ENCODE data around the gene KIAA1671. TPM values are rescaled to one million over a fixed set of nuclear protein-coding genes. Genes with fewer than 3 reads are reported as not detected.
A peak's percentile ranks its signal among the peaks of the same experiment; 100 is the strongest.

The KIAA1671 gene
- total RNA-seq, 1 experiment from 2014 or later = 10.2 TPM

- Histone ChIP-seq H3K4me3 (no peak overlapping the region), H3K36me3 (no peaks in the 10 kb centered on the region; the same call in 1 of the 2 replicates), H3K27me3 (no peaks in the 10 kb centered on the region), H3K9me3 (no peaks in the 10 kb centered on the region)
- no peak for DNase-seq
Measured at GRCh38 chr22:25018009-25018408, 65.5 kb downstream of the KIAA1671 start.

- H3K9me3 ChIP-seq = no peaks in the 10 kb centered on the region
Measured at GRCh38 chr22:25019427-25020184, 67.1 kb downstream of the KIAA1671 start.

GRCh38 chr22:25021409-25021808, 68.9 kb downstream of the KIAA1671 start:
- DNase-seq = no peak
- Histone ChIP-seq H3K9me3 (no peaks in the 10 kb centered on the region), H3K36me3 (no peaks in the 10 kb centered on the region), H3K4me3 (no peak overlapping the region), H3K27me3 (no peaks in the 10 kb centered on the region)

More at GRCh38 chr22:25019427-25020184, 67.1 kb downstream of the KIAA1671 start:
- no peaks in the 10 kb centered on the region; the same call in 1 of the 2 replicates for H3K36me3 ChIP-seq
- no peak for DNase-seq
- no peak overlapping the region for H3K4me3 ChIP-seq
- no peaks in the 10 kb centered on the region for H3K27me3 ChIP-seq

- H3K9me3 ChIP-seq = no peaks in the 10 kb centered on the region
- no peak for DNase-seq
Measured at GRCh38 chr22:25021976-25022711, 69.6 kb downstream of the KIAA1671 start.

GRCh38 chr22:25023879-25024278, 71.4 kb downstream of the KIAA1671 start:
- no peaks in the 10 kb centered on the region for H3K9me3 ChIP-seq
- no peaks in the 10 kb centered on the region; the same call in 1 of the 2 replicates for H3K36me3 ChIP-seq
- no peaks in the 10 kb centered on the region for H3K27me3 ChIP-seq
- H3K4me3 ChIP-seq = no peak overlapping the region
- DNase-seq = no peak

More at GRCh38 chr22:25021976-25022711, 69.6 kb downstream of the KIAA1671 start:
- Histone ChIP-seq H3K36me3 (no peaks in the 10 kb centered on the region), H3K27me3 (no peaks in the 10 kb centered on the region), H3K4me3 (no peak overlapping the region)

GRCh38 chr22:25024895-25025294, 72.4 kb downstream of the KIAA1671 start:
- no peaks in the 10 kb centered on the region for H3K27me3 ChIP-seq
- H3K9me3 ChIP-seq = no peaks in the 10 kb centered on the region
- H3K4me3 ChIP-seq = no peak overlapping the region
- H3K36me3 ChIP-seq = peaks cover 5% of the 10 kb centered on the region; the same call in 1 of the 2 replicates
- DNase-seq = no peak

- peak; percentile 52 for DNase-seq
Measured at GRCh38 chr22:25025491-25026400, 73.2 kb downstream of the KIAA1671 start.

GRCh38 chr22:25027043-25027906, 74.8 kb downstream of the KIAA1671 start:
- Histone ChIP-seq H3K4me3 (no peak overlapping the region), H3K27me3 (no peaks in the 10 kb centered on the region), H3K9me3 (no peaks in the 10 kb centered on the region), H3K36me3 (peaks cover 5% of the 10 kb centered on the region)
- DNase-seq = no peak

More at GRCh38 chr22:25025491-25026400, 73.2 kb downstream of the KIAA1671 start:
- Histone ChIP-seq H3K4me3 (no peak overlapping the region), H3K36me3 (peaks cover 5% of the 10 kb centered on the region; the same call in 1 of the 2 replicates), H3K27me3 (no peaks in the 10 kb centered on the region), H3K9me3 (no peaks in the 10 kb centered on the region)

- Histone ChIP-seq H3K9me3 (no peaks in the 10 kb centered on the region), H3K36me3 (peaks cover 5% of the 10 kb centered on the region), H3K4me3 (no peak overlapping the region), H3K27me3 (no peaks in the 10 kb centered on the region)
- DNase-seq = no peak
Measured at GRCh38 chr22:25027959-25028840, 75.7 kb downstream of the KIAA1671 start.

GRCh38 chr22:25028841-25029141, 76.3 kb downstream of the KIAA1671 start:
- H3K4me3 ChIP-seq = no peak overlapping the region
- peaks cover 5% of the 10 kb centered on the region for H3K36me3 ChIP-seq
- no peak for DNase-seq
- H3K9me3 ChIP-seq = no peaks in the 10 kb centered on the region
- no peaks in the 10 kb centered on the region for H3K27me3 ChIP-seq

- Histone ChIP-seq H3K4me3 (no peak overlapping the region), H3K36me3 (peaks cover 5% of the 10 kb centered on the region), H3K9me3 (no peaks in the 10 kb centered on the region), H3K27me3 (no peaks in the 10 kb centered on the region)
- no peak for DNase-seq
Measured at GRCh38 chr22:25029181-25029580, 76.7 kb downstream of the KIAA1671 start.

- H3K4me3 ChIP-seq = no peak overlapping the region
- no peak for DNase-seq
- H3K36me3 ChIP-seq = peaks cover 5% of the 10 kb centered on the region
- no peaks in the 10 kb centered on the region for H3K27me3 ChIP-seq
- no peaks in the 10 kb centered on the region for H3K9me3 ChIP-seq
Measured at GRCh38 chr22:25030636-25031035, 78.1 kb downstream of the KIAA1671 start.

- DNase-seq = no peak
- Histone ChIP-seq H3K36me3 (peaks cover 5% of the 10 kb centered on the region), H3K4me3 (no peak overlapping the region), H3K27me3 (no peaks in the 10 kb centered on the region), H3K9me3 (no peaks in the 10 kb centered on the region)
Measured at GRCh38 chr22:25032066-25032465, 79.5 kb downstream of the KIAA1671 start.

- no peaks in the 10 kb centered on the region for H3K27me3 ChIP-seq
- H3K36me3 ChIP-seq = peaks cover 14% of the 10 kb centered on the region
- no peak overlapping the region for H3K4me3 ChIP-seq
- DNase-seq = no peak
- H3K9me3 ChIP-seq = no peaks in the 10 kb centered on the region
Measured at GRCh38 chr22:25035715-25036114, 83.2 kb downstream of the KIAA1671 start.

- no peaks in the 10 kb centered on the region for H3K9me3 ChIP-seq
- H3K36me3 ChIP-seq = peaks cover 16% of the 10 kb centered on the region
Measured at GRCh38 chr22:25038239-25038638, 85.7 kb downstream of the KIAA1671 start.

More at GRCh38 chr22:25038239-25038638, 85.7 kb downstream of the KIAA1671 start:
- Histone ChIP-seq H3K4me3 (no peak overlapping the region), H3K27me3 (no peaks in the 10 kb centered on the region)
- no peak for DNase-seq
